IMR-90 (cell line): ENCODE results near the gene XIAP. TPM values are rescaled to one million over a fixed set of nuclear protein-coding genes. Genes with fewer than 3 reads are reported as not detected.

Experiments
- ATAC-seq: fragments of 200-7000 bp; cut with Tn5 transposase; 2 replicates; pipeline ENCODE4 v1.9.1; 2020; ENCODE audit warnings: low read depth, mild to moderate bottlenecking, moderate library complexity
- BruUV-seq: library from RNA; stranded (reverse); fragments of 400-500 nt; replicated peaks from 2 replicates; lab custom pipeline; 2021; lab: Mats Ljungman, UMichigan
- CTCF ChIA-PET: fragments of 300-600 bp; formaldehyde crosslinking; extraction: SDS; loops from one replicate; lab custom pipeline; 2021; ENCODE audit warnings: antibody characterized with exemption; lab: Yijun Ruan, JAX
- POLR2A ChIA-PET: fragments of 300-600 bp; sonication (Branson Sonifier 250); formaldehyde crosslinking; loops from one replicate; lab custom pipeline; 2022; ENCODE audit warnings: antibody characterized with exemption; ENCODE audit not compliant: unreplicated experiment; lab: Charles Lee
- DNase-seq: peaks from one replicate; pipeline ENCODE4 v3.0.0; 2013
- H2AFZ ChIP-seq: replicated peaks from 2 replicates; pipeline ENCODE3; 2013; ENCODE audit warnings: low read length, mild to moderate bottlenecking; ENCODE audit not compliant: poor library complexity
- H2AK5ac ChIP-seq: 2 replicates; pipeline ENCODE4 v1.6.1; 2013; ENCODE audit warnings: low read depth, low read length, inconsistent platforms
- H2AK9ac ChIP-seq: replicated peaks from 2 replicates; pipeline ENCODE3; 2013; ENCODE audit warnings: mild to moderate bottlenecking, low read depth, low read length, moderate library complexity; ENCODE audit not compliant: poor library complexity
- H2BK120ac ChIP-seq: 2 replicates; pipeline ENCODE4 v1.6.1; 2013; ENCODE audit warnings: low read depth, low read length, inconsistent platforms
- H2BK15ac ChIP-seq: 3 replicates; pipeline ENCODE4 v1.6.1; 2013; ENCODE audit warnings: low read depth, low read length, inconsistent platforms
- H2BK20ac ChIP-seq: 2 replicates; pipeline ENCODE4 v1.6.1; 2013; ENCODE audit warnings: low read depth, mild to moderate bottlenecking, inconsistent platforms, low read length, moderate library complexity
- H2BK5ac ChIP-seq: 2 replicates; pipeline ENCODE4 v1.6.1; 2013; ENCODE audit warnings: mild to moderate bottlenecking, low read depth, low read length, inconsistent platforms; ENCODE audit not compliant: poor library complexity, severe bottlenecking
- H3K14ac ChIP-seq: replicated peaks from 2 replicates; pipeline ENCODE4 v1.6.1; 2013; ENCODE audit warnings: low read depth, low read length, inconsistent platforms
- H3K18ac ChIP-seq: 2 replicates; pipeline ENCODE4 v1.6.1; 2013; ENCODE audit warnings: low read depth, low read length, control low read depth
- H3K23ac ChIP-seq: 2 replicates; pipeline ENCODE4 v1.6.1; 2013; ENCODE audit warnings: low read depth, low read length, inconsistent platforms
- H3K27ac ChIP-seq: 2 replicates; pipeline ENCODE4 v1.5.1; 2013; ENCODE audit warnings: mild to moderate bottlenecking, control low read depth, low read length; ENCODE audit not compliant: insufficient read depth
- H3K27me3 ChIP-seq: 2 replicates; pipeline ENCODE4 v1.6.1; 2013; ENCODE audit warnings: low read length; ENCODE audit not compliant: control insufficient read depth, insufficient read depth
- H3K36me3 ChIP-seq: 2 replicates; pipeline ENCODE4 v1.6.1; 2013; ENCODE audit warnings: low read length, mixed read lengths; ENCODE audit not compliant: control insufficient read depth, insufficient read depth
- H3K4ac ChIP-seq: 2 replicates; pipeline ENCODE4 v1.6.1; 2013; ENCODE audit warnings: low read depth, low read length, inconsistent platforms
- H3K4me1 ChIP-seq: 2 replicates; pipeline ENCODE4 v1.6.1; 2013; ENCODE audit warnings: low read length, mixed read lengths; ENCODE audit not compliant: control insufficient read depth, insufficient read depth
- H3K4me2 ChIP-seq: 2 replicates; pipeline ENCODE4 v1.6.1; 2013; ENCODE audit warnings: low read depth, mild to moderate bottlenecking, control low read depth, low read length, moderate library complexity
- H3K4me3 ChIP-seq: 2 replicates; pipeline ENCODE4 v1.5.1; 2013; ENCODE audit warnings: low read depth, mild to moderate bottlenecking, control low read depth, low read length, moderate library complexity; ENCODE audit not compliant: insufficient read depth
- H3K56ac ChIP-seq: 2 replicates; pipeline ENCODE4 v1.6.1; 2013; ENCODE audit warnings: low read length, inconsistent platforms; ENCODE audit not compliant: insufficient read depth; ENCODE audit errors: extremely low read depth
- H3K79me1 ChIP-seq, 2 experiments: 2 replicates each; pipeline ENCODE4 v1.6.1; 2013; ENCODE audit warnings: low read length in 2 of 2, inconsistent platforms in 1 of 2, low read depth in 1 of 2
- H3K9ac ChIP-seq: 2 replicates; pipeline ENCODE4 v1.6.1; 2013; ENCODE audit warnings: low read depth, low read length, control low read depth
- H3K9me1 ChIP-seq: 2 replicates; pipeline ENCODE4 v1.6.1; 2013; ENCODE audit warnings: low read length, inconsistent platforms; ENCODE audit not compliant: insufficient read depth
- H3K9me3 ChIP-seq: 2 replicates; pipeline ENCODE4 v1.6.1; 2013; ENCODE audit warnings: low read length; ENCODE audit not compliant: control insufficient read depth, insufficient read depth
- H4K20me1 ChIP-seq: 2 replicates; pipeline ENCODE4 v1.6.1; 2013; ENCODE audit warnings: low read length, inconsistent platforms; ENCODE audit not compliant: insufficient read depth
- H4K5ac ChIP-seq: 2 replicates; pipeline ENCODE4 v1.6.1; 2013; ENCODE audit warnings: mild to moderate bottlenecking, low read depth, low read length, control low read depth
- H4K8ac ChIP-seq, 2 experiments: 2 replicates each; pipeline ENCODE4 v1.6.1; 2013; ENCODE audit warnings: low read depth in 2 of 2, low read length in 2 of 2, control low read depth in 1 of 2, inconsistent platforms in 1 of 2
- H4K91ac ChIP-seq: 2 replicates; pipeline ENCODE4 v1.6.1; 2013; ENCODE audit warnings: low read depth, low read length, inconsistent platforms; ENCODE audit not compliant: insufficient read depth
- ELK1 ChIP-seq: fragments of 150-350 bp; IDR thresholded peaks from 2 replicates; pipeline ENCODE4 v1.6.1; 2016; ENCODE audit warnings: low read depth, mild to moderate bottlenecking, low read length, moderate library complexity, borderline replicate concordance
- WGBS, 2 experiments: methylation state at CpG; one replicate each; pipeline versions ENCODE4 v1.1.5 to v1.1.7; 2013; ENCODE audit warnings: missing lambda C conversion rate in 2 of 2; ENCODE audit not compliant: insufficient read length in 1 of 2; ENCODE audit errors: extremely low coverage in 2 of 2; 5-methylcytosine and 5-hydroxymethylcytosine counted together
- dilution Hi-C: fragments of 300-500 bp; cut with HindIII; formaldehyde crosslinking; loops from one replicate; pipeline ENCODE4 v1.14.3; 2018; ENCODE audit warnings: low sequenced_read_pairs; ENCODE audit not compliant: unreplicated experiment
- in situ Hi-C: fragments of 300-500 bp; cut with MboI; formaldehyde crosslinking; loops from 3 replicates; pipeline ENCODE4 v1.14.3; 2019; ENCODE audit warnings: low sequenced_read_pairs, inconsistent platforms, mixed read lengths
- intact Hi-C: fragments of 100-400 bp; cut with micrococcal nuclease; formaldehyde crosslinking; loops from 2 replicates; pipeline ENCODE4 v1.10.0; 2022
- polyA plus RNA-seq, 3 experiments: library from polyadenylated mRNA; depleted of rRNA; stranded (reverse); fragments of >200 nt; gene quantifications; 2 replicates each; pipeline ENCODE4 v1.2.3, GENCODE V29; 2012; ENCODE audit warnings: low replicate concordance in 1 of 3
- total RNA-seq: library from RNA; depleted of rRNA; stranded (reverse); fragments of >200 nt; gene quantifications from 2 replicates; pipeline ENCODE4 v1.2.3, GENCODE V29; 2012

The XIAP gene
- total and polyA plus RNA-seq, 2 of the 4 experiments (the other 2 are of a cell fraction) = 8.1 to 17.4 TPM

DNA sequence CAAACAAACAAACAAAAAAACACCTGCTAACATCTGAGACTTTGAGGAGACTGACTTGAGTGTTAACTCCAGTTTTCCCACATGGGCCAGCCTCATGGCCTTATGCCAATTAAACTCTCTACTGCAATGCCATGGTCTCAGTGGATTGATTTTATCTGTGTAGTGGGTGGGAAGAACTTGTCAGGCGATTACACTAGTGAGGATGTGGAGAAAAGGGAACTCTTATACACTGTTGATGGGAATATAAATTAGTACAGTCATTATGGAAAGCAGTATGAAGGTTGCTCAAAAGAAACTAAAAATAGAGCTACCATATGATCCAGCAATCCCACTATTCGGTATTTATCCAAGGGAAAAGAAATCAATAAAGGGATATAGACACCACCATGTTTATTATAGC, 12.8 kb upstream of the XIAP start:
- Histone ChIP-seq H3K27ac (no peak overlapping the region), H3K18ac (no peak overlapping the region), H2BK20ac (no peak overlapping the region), H3K27me3 (no peaks in the 10 kb centered on the region), H2AK5ac (no peak overlapping the region), H4K91ac (no peak overlapping the region), H3K4me3 (no peak overlapping the region), H3K14ac (no peak overlapping the region), H2BK120ac (no peak overlapping the region), H4K20me1 (no peaks in the 10 kb centered on the region), H2AFZ (no peak overlapping the region), H3K9me1 (no peaks in the 10 kb centered on the region), H3K9me3 (0 out of 2 replicates have a peak, but pooled peaks cover 2% of the 10 kb centered on the region), H2BK15ac (no peak overlapping the region), H3K79me1 (no peaks in the 10 kb centered on the region), H3K36me3 (no peaks in the 10 kb centered on the region), H3K23ac (no peak overlapping the region), H3K56ac (no peak overlapping the region), H3K9ac (no peak overlapping the region), H3K4me2 (no peak overlapping the region), H4K5ac (no peak overlapping the region), H2AK9ac (no peak overlapping the region), H3K4me1 (no peaks in the 10 kb centered on the region), H4K8ac (no peak overlapping the region), H3K4ac (no peak overlapping the region), H2BK5ac (no peak overlapping the region)
- dilution Hi-C loops (no loop called here), in situ Hi-C loops (no loop called here), intact Hi-C loops (no loop called here)
- ChIA-PET CTCF (no interaction called here), POLR2A (no interaction called here)
- DNase-seq (no peak), ATAC-seq (no peak)
- BruUV-seq = no TSS peak
- no peak for TF ChIP-seq ELK1
- no CpG with 5 or more reads among the region's 2 CpGs for WGBS, 2 experiments
